DMS53 treated with DMSO at 0.1 percent for 48 hours (cell line): ENCODE data around the gene PLEKHG3.
A peak's percentile ranks its signal among the peaks of the same experiment; 100 is the strongest.

ENCODE experiments used
- DNase-seq: peaks from one replicate; lab custom pipeline; 2025; ENCODE audit not compliant: unreplicated experiment; lab: John Stamatoyannopoulos, UW

PLEKHG3 gene

GRCh38 chr14:64777461-64777860, 73.2 kb downstream of the PLEKHG3 start:
- no peak for DNase-seq

DNA sequence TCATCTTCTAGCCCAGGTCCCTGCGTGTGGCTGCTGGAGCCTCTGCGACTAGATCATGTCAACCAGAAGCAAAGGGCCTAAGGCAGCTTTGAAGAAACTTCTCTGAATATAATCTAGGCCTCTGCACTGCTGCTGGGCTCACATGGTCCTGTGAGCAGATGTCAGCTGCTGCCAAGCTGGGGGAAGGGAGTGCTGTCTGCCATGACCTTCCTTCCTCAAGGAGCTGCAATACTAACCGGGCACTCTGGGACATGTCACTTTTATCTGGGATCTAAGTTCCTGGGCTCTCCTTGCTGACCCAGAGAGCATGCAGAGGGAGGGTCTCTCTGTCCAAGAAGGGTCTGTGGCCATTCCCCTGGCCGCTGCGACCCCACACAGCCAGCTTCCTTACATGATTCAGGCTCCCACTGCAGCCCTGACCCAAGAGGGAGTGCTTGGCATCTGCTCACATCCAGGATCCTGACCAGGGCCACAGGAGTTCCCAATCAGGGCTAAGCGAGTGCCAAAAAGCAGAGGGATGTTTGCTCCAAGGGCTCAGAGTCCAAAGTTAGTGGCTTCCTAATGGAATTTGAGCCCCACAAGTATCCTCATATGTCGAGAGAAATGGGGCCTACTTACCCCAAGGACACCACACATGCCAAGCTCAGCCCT, 74.0 kb downstream of the PLEKHG3 start:
- DNase-seq: no peak

- DNase-seq: no peak
Measured at GRCh38 chr14:64779472-64779871, 75.2 kb downstream of the PLEKHG3 start.

DNA sequence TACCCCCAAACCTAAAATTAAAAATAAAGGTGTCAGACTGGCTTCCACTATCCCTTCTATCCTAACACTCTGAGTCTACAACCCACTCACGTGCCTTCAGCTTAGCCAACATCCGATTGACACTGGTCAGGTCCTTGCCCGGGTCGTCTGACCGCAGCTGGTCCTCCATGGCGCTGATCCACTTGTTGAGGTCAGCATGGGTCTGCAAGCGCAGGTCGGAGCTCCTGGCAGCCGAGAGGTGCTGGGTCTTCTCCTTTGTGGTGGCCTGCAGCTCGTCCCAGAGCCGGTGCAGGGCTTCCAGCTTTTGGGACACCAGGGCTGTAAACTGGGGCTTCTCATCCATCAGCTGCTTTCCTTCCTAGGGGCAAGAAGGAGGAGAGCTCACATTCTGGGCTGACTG, 78.0 kb downstream of the PLEKHG3 start:
- no peak for DNase-seq

DNA sequence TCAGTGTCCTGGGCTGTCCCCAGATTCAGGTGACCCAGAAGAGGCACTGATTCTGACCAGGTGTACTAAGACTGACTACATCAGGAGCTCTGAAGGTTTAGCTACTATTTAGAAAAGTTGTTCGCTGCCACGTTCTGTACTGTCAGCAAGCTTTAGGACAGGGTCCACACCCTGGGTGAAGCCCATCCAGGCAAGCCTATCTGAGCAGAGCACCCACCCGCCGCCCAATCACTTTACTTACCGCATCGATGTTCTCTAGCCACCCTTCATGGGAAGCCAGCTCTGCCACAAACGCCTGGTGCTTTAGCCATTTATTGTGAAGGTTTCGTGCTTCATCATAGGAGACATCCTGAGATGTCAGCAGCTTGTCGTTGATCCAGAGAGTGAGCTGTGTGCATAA, 79.8 kb downstream of the PLEKHG3 start:
- DNase-seq: no peak

GRCh38 chr14:64786296-64787149, 82.3 kb downstream of the PLEKHG3 start:
- no peak for DNase-seq

DNA sequence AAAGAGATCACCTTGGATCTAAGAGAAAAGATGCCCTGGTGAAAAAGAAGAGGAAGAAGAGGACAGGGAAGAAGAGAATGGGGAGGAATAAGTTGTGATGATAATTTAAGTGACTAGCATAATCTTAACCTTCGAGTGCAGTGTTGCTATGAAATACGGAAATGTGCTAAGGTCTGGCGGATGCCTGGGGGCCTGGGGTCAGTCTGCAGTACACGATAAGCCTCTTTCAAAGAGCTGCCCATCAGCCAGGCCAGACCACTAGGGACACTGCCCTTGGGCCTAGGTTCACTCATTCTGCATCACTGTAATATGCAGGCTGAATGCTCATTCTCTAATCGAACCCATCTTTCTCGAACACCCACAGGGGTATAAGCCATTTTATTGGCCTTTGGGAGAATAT, 83.4 kb downstream of the PLEKHG3 start:
- DNase-seq: no peak

- peak; percentile 53 for DNase-seq
Measured at GRCh38 chr14:64788706-64789105, 84.5 kb downstream of the PLEKHG3 start.

GRCh38 chr14:64789696-64790095, 85.5 kb downstream of the PLEKHG3 start:
- no peak for DNase-seq

DNA sequence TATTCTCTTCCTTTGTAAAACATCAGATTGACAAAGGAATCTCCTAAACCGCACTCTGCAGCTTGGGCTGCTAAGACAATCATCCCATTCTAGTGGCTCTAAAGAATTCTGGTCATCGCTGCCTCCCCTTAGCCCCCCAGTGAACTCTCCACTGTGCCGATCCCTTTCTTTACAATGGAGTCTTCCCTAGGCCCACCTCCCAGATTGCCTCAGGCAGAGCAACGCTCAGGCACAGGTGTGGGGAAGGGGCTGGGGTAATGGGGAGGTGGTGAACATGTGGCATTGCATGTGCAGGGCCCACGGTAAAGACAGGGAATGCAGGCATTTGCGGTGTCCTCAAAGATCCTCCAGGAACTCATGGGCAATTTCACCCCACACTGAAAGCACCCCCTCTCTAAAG, 86.3 kb downstream of the PLEKHG3 start:
- DNase-seq: no peak

GRCh38 chr14:64792231-64792630, 88.0 kb downstream of the PLEKHG3 start:
- DNase-seq: no peak

GRCh38 chr14:64792871-64793560, 88.8 kb downstream of the PLEKHG3 start:
- DNase-seq: no peak

- DNase-seq: no peak
Measured at GRCh38 chr14:64795211-64795610, 91.0 kb downstream of the PLEKHG3 start.

GRCh38 chr14:64795921-64796320, 91.7 kb downstream of the PLEKHG3 start:
- no peak for DNase-seq

DNA sequence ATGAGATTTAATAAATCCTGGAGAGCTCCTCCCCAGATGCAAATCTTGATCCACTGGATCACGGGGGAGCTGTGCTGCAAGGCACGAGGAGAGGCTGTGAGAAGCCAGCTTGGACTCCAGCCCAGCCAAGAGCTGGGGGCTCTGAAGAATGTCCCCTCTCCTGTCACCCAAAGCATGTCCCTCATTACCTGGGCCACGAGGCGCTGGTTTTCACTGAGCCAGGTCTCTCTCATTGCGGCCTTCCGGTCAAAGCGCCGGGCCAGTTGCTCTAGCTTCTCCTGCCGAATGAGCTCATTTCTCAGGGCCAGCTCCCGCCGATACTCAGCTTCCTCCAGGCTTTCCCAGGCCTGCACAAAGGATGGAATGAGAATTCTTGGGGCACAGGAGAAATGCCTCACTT, 92.1 kb downstream of the PLEKHG3 start:
- DNase-seq: no peak

DNA sequence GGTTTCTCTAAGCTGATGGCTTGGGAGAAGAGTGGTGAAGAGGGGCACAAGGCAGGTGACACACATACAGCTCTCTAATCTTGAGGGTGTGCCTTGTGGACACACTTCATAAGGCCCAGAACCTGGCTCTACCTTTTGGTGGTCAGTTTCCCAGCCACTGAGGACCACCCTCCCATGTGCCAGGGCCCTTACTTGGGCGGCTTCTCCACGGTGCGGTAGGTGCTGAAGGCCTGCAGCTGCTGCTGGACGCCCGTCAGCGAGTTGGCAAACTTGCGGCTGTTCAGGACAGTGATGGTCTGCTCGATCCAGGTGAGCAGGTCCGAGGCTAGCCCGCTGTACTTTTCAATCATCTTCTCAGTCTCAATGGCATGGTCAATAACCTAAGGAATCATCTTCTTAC, 95.3 kb downstream of the PLEKHG3 start:
- DNase-seq: no peak
